ENCODE results near the gene KHDC1L.
"Not testable (repeated sequence)": the region's sequence is repeated elsewhere in the genome, so short reads cannot be mapped to it uniquely, and the experiment has no call there.

Gene KHDC1L

GRCh38 chr6:73204252-73204651, 21.0 kb downstream of the KHDC1L start:
- DNase-seq (ENCODE audit: low read depth in 2 of 2), result no peak

GRCh38 chr6:73203098-73203497, 22.2 kb downstream of the KHDC1L start:
- DNase-seq (ENCODE audit: low read depth in 2 of 2), result no peak

GRCh38 chr6:73200735-73201134, 24.6 kb downstream of the KHDC1L start:
- no peak for DNase-seq (ENCODE audit: low read depth in 2 of 2)

GRCh38 chr6:73200247-73200646, 25.0 kb downstream of the KHDC1L start:
- no peak for DNase-seq (ENCODE audit: low read depth in 2 of 2)

GRCh38 chr6:73194744-73195143, 30.6 kb downstream of the KHDC1L start:
- no peak for DNase-seq (ENCODE audit: low read depth in 2 of 2)

GRCh38 chr6:73193302-73193701, 32.0 kb downstream of the KHDC1L start:
- DNase-seq (ENCODE audit: low read depth in 2 of 2), result not testable (repeated sequence)

GRCh38 chr6:73182021-73182607, 43.2 kb downstream of the KHDC1L start:
- DNase-seq (ENCODE audit: low read depth in 2 of 2), result no peak

- no peak for DNase-seq (ENCODE audit: low read depth in 2 of 2)
Measured at GRCh38 chr6:73180763-73181619, 44.3 kb downstream of the KHDC1L start.

GRCh38 chr6:73180076-73180738, 45.1 kb downstream of the KHDC1L start:
- DNase-seq (ENCODE audit: low read depth in 2 of 2), result no peak

- DNase-seq (ENCODE audit: low read depth in 2 of 2), result no peak
Measured at GRCh38 chr6:73177221-73177944, 47.9 kb downstream of the KHDC1L start.

GRCh38 chr6:73176057-73176456, 49.2 kb downstream of the KHDC1L start:
- no peak for DNase-seq (ENCODE audit: low read depth in 2 of 2)

GRCh38 chr6:73174646-73175045, 50.6 kb downstream of the KHDC1L start:
- no peak for DNase-seq (ENCODE audit: low read depth in 2 of 2)
